Endothelial cell of umbilical vein (primary cell): Measurements from ENCODE around the gene CASP6. TPM values are rescaled to one million over a fixed set of nuclear protein-coding genes. Genes with fewer than 3 reads are reported as not detected.

Experiments used
- BruUV-seq: library from RNA; stranded (reverse); fragments of 400-500 nt; replicated peaks from 2 replicates; lab custom pipeline; 2021; lab: Mats Ljungman, UMichigan
- CTCF ChIA-PET: fragments of 300-600, 350-600 bp; sonication (Branson Sonifier 250); formaldehyde crosslinking; loops from one replicate; lab custom pipeline; 2021; ENCODE audit warnings: antibody characterized with exemption, inconsistent platforms; lab: Charles Lee
- POLR2A ChIA-PET: fragments of 300-600, 350-600 bp; sonication (Branson Sonifier 250); formaldehyde crosslinking; loops from one replicate; lab custom pipeline; 2021; ENCODE audit warnings: antibody characterized with exemption, inconsistent platforms; lab: Charles Lee
- DNase-seq: peaks from one replicate; pipeline ENCODE4 v3.0.0-alpha.2; 2011; ENCODE audit warnings: low read depth, low spot score
- FAIRE-seq: peaks from 2 replicates; lab custom pipeline; 2011; peaks lifted over from hg19 to GRCh38; lab: Jason Lieb, UNC
- H2AFZ ChIP-seq: 2 replicates; pipeline ENCODE4 v1.6.0; 2012; ENCODE audit warnings: low read depth, low read length, control low read depth, inconsistent platforms
- H3K27ac ChIP-seq: 2 replicates; pipeline ENCODE4 v1.5.1; 2011; ENCODE audit warnings: low read depth, mild to moderate bottlenecking, control low read depth, low read length, moderate library complexity; ENCODE audit not compliant: insufficient read depth
- H3K27me3 ChIP-seq, 2 experiments: 2 replicates each; pipeline versions ENCODE4 v1.6.0 to v1.6.1; 2011; ENCODE audit warnings: low read length in 2 of 2, mixed read lengths in 1 of 2; ENCODE audit not compliant: control insufficient read depth in 2 of 2, insufficient read depth in 2 of 2
- H3K36me3 ChIP-seq, 2 experiments: 2 replicates in 1 of 2; 3 replicates in 1 of 2; pipeline ENCODE4 v1.5.1; 2011; ENCODE audit warnings: low read length in 2 of 2, mild to moderate bottlenecking in 1 of 2, moderate library complexity in 1 of 2; ENCODE audit not compliant: control insufficient read depth in 2 of 2, insufficient read depth in 2 of 2; ENCODE audit errors: extremely low read depth in 1 of 2
- H3K4me1 ChIP-seq: 3 replicates; pipeline ENCODE4 v1.5.1; 2011; ENCODE audit warnings: mild to moderate bottlenecking, low read length; ENCODE audit not compliant: control insufficient read depth, insufficient read depth; ENCODE audit errors: extremely low read depth
- H3K4me2 ChIP-seq: 2 replicates; pipeline ENCODE4 v1.6.1; 2011; ENCODE audit warnings: low read length, control low read depth, mixed read lengths; ENCODE audit not compliant: insufficient read depth
- H3K4me3 ChIP-seq, 3 experiments: fragments of 200-600 bp in 1 of 3; sonication (generic), shearing (Covaris generic) in 1 of 3; replicated peaks in 1 of 3; 2 replicates each; pipeline ENCODE4 v1.5.1; 2011 to 2016; ENCODE audit warnings: control low read depth in 3 of 3, low read length in 3 of 3, mild to moderate bottlenecking in 2 of 3, inconsistent platforms in 1 of 3, low read depth in 1 of 3, moderate library complexity in 1 of 3; ENCODE audit not compliant: insufficient read depth in 1 of 3
- H3K79me2 ChIP-seq: 2 replicates; pipeline ENCODE4 v1.6.0; 2012; ENCODE audit warnings: low read length, inconsistent platforms; ENCODE audit not compliant: control insufficient read depth, insufficient read depth
- H3K9ac ChIP-seq: replicated peaks from 2 replicates; pipeline ENCODE3; 2011; ENCODE audit warnings: low read length, control low read depth; ENCODE audit not compliant: insufficient read depth; ENCODE audit errors: extremely low read depth
- H3K9me1 ChIP-seq: replicated peaks from 3 replicates; pipeline ENCODE4 v1.6.0; 2011; ENCODE audit warnings: mild to moderate bottlenecking, low read length; ENCODE audit not compliant: control insufficient read depth, insufficient read depth; ENCODE audit errors: extremely low read depth
- H3K9me3 ChIP-seq: replicated peaks from 2 replicates; pipeline ENCODE4 v1.5.1; 2012; ENCODE audit warnings: low read length, inconsistent platforms; ENCODE audit not compliant: control insufficient read depth, insufficient read depth
- H4K20me1 ChIP-seq: replicated peaks from 2 replicates; pipeline ENCODE3; 2011; ENCODE audit warnings: mild to moderate bottlenecking, low read length; ENCODE audit not compliant: control insufficient read depth, insufficient read depth; ENCODE audit errors: extremely low read depth
- CTCF ChIP-seq, 2 donors: IDR thresholded peaks; 1 replicate in 1 of 2; 2 replicates in 1 of 2; pipeline ENCODE4 v1.5.1; 2011; ENCODE audit warnings: low read length in 2 of 2, mild to moderate bottlenecking in 2 of 2, moderate library complexity in 2 of 2, control low read depth in 1 of 2, inconsistent platforms in 1 of 2, low read depth in 1 of 2; ENCODE audit not compliant: insufficient read depth in 1 of 2; ENCODE audit errors: extremely low read depth in 1 of 2
- EZH2 ChIP-seq: IDR thresholded peaks from 2 replicates; pipeline ENCODE4 v1.6.1; 2012; ENCODE audit warnings: borderline replicate concordance, low read depth, mild to moderate bottlenecking, moderate library complexity, low read length, inconsistent platforms; ENCODE audit not compliant: severe bottlenecking
- FOS ChIP-seq: IDR thresholded peaks from 2 replicates; pipeline ENCODE4 v1.6.1; 2011; ENCODE audit warnings: mild to moderate bottlenecking, low read length, moderate library complexity, borderline replicate concordance; ENCODE audit not compliant: insufficient read depth
- GATA2 ChIP-seq: IDR thresholded peaks from 2 replicates; pipeline ENCODE4 v1.7.0; 2011; ENCODE audit warnings: low read depth, mild to moderate bottlenecking, moderate library complexity, mixed read lengths, low read length; ENCODE audit not compliant: insufficient read length, insufficient read depth
- JUN ChIP-seq: IDR thresholded peaks from 2 replicates; pipeline ENCODE4 v1.6.1; 2011; ENCODE audit warnings: borderline replicate concordance, low read depth; ENCODE audit not compliant: insufficient read length, insufficient read depth
- MAX ChIP-seq: IDR thresholded peaks from 2 replicates; pipeline ENCODE4 v1.6.1; 2011; ENCODE audit not compliant: insufficient read depth, insufficient read length
- MYC ChIP-seq: IDR thresholded peaks from one replicate; pipeline ENCODE4 v1.6.1; 2011; ENCODE audit warnings: mild to moderate bottlenecking, low read depth, low read length
- POLR2A ChIP-seq: IDR thresholded peaks from 2 replicates; pipeline ENCODE4 v1.6.1; 2012; ENCODE audit warnings: low read depth, mild to moderate bottlenecking, control low read depth, low read length
- POLR2AphosphoS5 ChIP-seq: IDR thresholded peaks from 2 replicates; pipeline ENCODE4 v1.6.1; 2012; ENCODE audit warnings: low read depth, mild to moderate bottlenecking, control low read depth, low read length, moderate library complexity; ENCODE audit not compliant: insufficient read depth
- dilution Hi-C: fragments of 300-500 bp; cut with MboI; formaldehyde crosslinking; loops from one replicate; pipeline ENCODE4 v1.15.0; 2019; ENCODE audit warnings: low sequenced_read_pairs; ENCODE audit not compliant: extremely low pct_ligation_motif_present
- intact Hi-C: fragments of 100-400 bp; cut with micrococcal nuclease; formaldehyde crosslinking; loops from one replicate; pipeline ENCODE4 v1.10.0; 2022
- polyA plus RNA-seq, 4 experiments: library from polyadenylated mRNA; depleted of rRNA in 3 of 4; stranded (reverse) in 3 of 4; unstranded in 1 of 4; fragments of >200 nt; gene quantifications; 2 replicates each; pipeline versions ENCODE4 v1.2.1 to v1.2.3, GENCODE V29; 2011 to 2012; ENCODE audit warnings: missing spikeins in 1 of 4
- total RNA-seq: library from RNA; stranded (reverse); gene quantifications from 2 replicates; pipeline ENCODE4 v1.2.3, GENCODE V29; 2021

Gene CASP6
- total and polyA plus RNA-seq, 2 donors (not counting 3 experiments of a cell fraction or from before 2014, with no cell fraction given), result 35.4 to 52.1 TPM

GRCh38 chr4:109748114-109748513 lies 44.9 kb upstream of the CASP6 start:
- Histone ChIP-seq H2AFZ (no peak overlapping the region), H3K27ac (no peak overlapping the region), H3K36me3 (no peaks in the 10 kb centered on the region), H3K9me3 (no peaks in the 10 kb centered on the region), H4K20me1 (no peaks in the 10 kb centered on the region), H3K9ac (no peak overlapping the region), H3K4me2 (no peak overlapping the region), H3K4me3 (no peak overlapping the region), H3K9me1 (no peaks in the 10 kb centered on the region), H3K79me2 (no peaks in the 10 kb centered on the region), H3K4me1 (no peaks in the 10 kb centered on the region), H3K27me3 (no peaks in the 10 kb centered on the region)
- no peak for DNase-seq
- TF ChIP-seq JUN (no peak), MAX (no peak), POLR2AphosphoS5 (no peak), FOS (no peak), CTCF (IDR thresholded peaks at IDR 0.05; ENCODE audit: extremely low read depth in 1 of 2, insufficient read depth in 1 of 2, low read depth in 1 of 2, low read length in 2 of 2) (no peak), GATA2 (no peak), MYC (no peak), POLR2A (no peak), EZH2 (no peak)
- POLR2A ChIA-PET, result no interaction called here
- dilution Hi-C loops (no loop called here), intact Hi-C loops (no loop called here)
- CTCF ChIA-PET, result no interaction called here
- no peak for FAIRE-seq
- BruUV-seq, result no TSS peak
